Measurements from ENCODE around the gene MMP7.

MMP7 gene

DNA sequence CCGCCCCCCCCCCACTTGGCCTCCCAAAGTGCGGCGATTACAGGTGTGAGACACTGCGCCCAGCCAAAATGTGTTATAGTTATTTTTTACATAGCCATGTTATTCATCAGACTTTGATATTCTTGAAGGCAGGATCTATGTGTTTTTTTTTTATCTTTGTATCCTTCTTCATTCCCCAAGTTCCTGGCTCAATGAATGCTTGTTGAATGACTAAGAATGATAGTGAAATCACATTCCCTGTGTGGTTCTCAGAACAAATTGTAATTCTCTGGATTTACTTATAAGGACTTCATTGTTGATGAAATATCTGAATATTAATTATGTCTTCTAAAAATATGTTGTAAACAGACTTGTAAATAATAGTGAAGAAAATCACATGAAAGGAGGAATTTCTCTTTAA is 33.5 kb downstream of the MMP7 start:
- Histone ChIP-seq H2AFZ (ENCODE audit: low read length) (no peak overlapping the region), H3K9me3 (ENCODE audit: low read length) (no peaks in the 10 kb centered on the region), H3K27ac (ENCODE audit: low read depth, low read length, poor library complexity, severe bottlenecking) (no peak overlapping the region), H3K4me1 (ENCODE audit: insufficient read depth, low read length, severe bottlenecking) (peaks cover 28% of the 10 kb centered on the region), H3K27me3 (ENCODE audit: insufficient read depth, low read length) (no peaks in the 10 kb centered on the region), H4K20me1 (ENCODE audit: insufficient read depth, low read length) (no peaks in the 10 kb centered on the region), H3K36me3 (ENCODE audit: insufficient read depth, low read length) (no peaks in the 10 kb centered on the region), H3K4me3 (ENCODE audit: low read depth, low read length, poor library complexity, severe bottlenecking) (no peak overlapping the region), H3K4me2 (ENCODE audit: low read length) (no peak overlapping the region), H3K9me2 (ENCODE audit: low read depth, low read length) (no peaks in the 10 kb centered on the region), H3F3A (ENCODE audit: insufficient read depth, low read length) (no peaks in the 10 kb centered on the region), H3K79me2 (ENCODE audit: insufficient read depth, low read length) (no peaks in the 10 kb centered on the region), H3K9ac (ENCODE audit: low read length) (no peak overlapping the region)
- TF ChIP-seq EZH2 (IDR thresholded peaks at IDR 0.05; ENCODE audit: borderline replicate concordance, low read length) = no peak
- TF ChIP-seq, protein P1, sequence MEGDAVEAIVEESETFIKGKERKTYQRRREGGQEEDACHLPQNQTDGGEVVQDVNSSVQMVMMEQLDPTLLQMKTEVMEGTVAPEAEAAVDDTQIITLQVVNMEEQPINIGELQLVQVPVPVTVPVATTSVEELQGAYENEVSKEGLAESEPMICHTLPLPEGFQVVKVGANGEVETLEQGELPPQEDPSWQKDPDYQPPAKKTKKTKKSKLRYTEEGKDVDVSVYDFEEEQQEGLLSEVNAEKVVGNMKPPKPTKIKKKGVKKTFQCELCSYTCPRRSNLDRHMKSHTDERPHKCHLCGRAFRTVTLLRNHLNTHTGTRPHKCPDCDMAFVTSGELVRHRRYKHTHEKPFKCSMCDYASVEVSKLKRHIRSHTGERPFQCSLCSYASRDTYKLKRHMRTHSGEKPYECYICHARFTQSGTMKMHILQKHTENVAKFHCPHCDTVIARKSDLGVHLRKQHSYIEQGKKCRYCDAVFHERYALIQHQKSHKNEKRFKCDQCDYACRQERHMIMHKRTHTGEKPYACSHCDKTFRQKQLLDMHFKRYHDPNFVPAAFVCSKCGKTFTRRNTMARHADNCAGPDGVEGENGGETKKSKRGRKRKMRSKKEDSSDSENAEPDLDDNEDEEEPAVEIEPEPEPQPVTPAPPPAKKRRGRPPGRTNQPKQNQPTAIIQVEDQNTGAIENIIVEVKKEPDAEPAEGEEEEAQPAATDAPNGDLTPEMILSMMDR (IDR thresholded peaks at IDR 0.05; ENCODE audit: low read length) = no peak

GRCh38 chr11:102495161-102496042 is 35.1 kb downstream of the MMP7 start:
- peak overlapping the region; percentile 84 for H3K27ac ChIP-seq (ENCODE audit: low read depth, low read length, poor library complexity, severe bottlenecking)
- no peaks in the 10 kb centered on the region for H3K36me3 ChIP-seq (ENCODE audit: insufficient read depth, low read length)
- H4K20me1 ChIP-seq (ENCODE audit: insufficient read depth, low read length) = no peaks in the 10 kb centered on the region
- H3K9me3 ChIP-seq (ENCODE audit: low read length) = no peaks in the 10 kb centered on the region
- no peak for TF ChIP-seq EZH2 (IDR thresholded peaks at IDR 0.05; ENCODE audit: borderline replicate concordance, low read length)
- TF ChIP-seq, protein P1 (IDR thresholded peaks at IDR 0.05; ENCODE audit: low read length) = peak; percentile 80
- H3K4me2 ChIP-seq (ENCODE audit: low read length) = peak overlapping the region; percentile 69
- H3K4me3 ChIP-seq (ENCODE audit: low read depth, low read length, poor library complexity, severe bottlenecking) = peak overlapping the region; percentile 41
- no peaks in the 10 kb centered on the region for H3F3A ChIP-seq (ENCODE audit: insufficient read depth, low read length)
- H3K79me2 ChIP-seq (ENCODE audit: insufficient read depth, low read length) = no peaks in the 10 kb centered on the region
- H3K9me2 ChIP-seq (ENCODE audit: low read depth, low read length) = no peaks in the 10 kb centered on the region
- H3K4me1 ChIP-seq (ENCODE audit: insufficient read depth, low read length, severe bottlenecking) = peaks cover 28% of the 10 kb centered on the region
- peak overlapping the region; percentile 45 for H3K9ac ChIP-seq (ENCODE audit: low read length)
- no peaks in the 10 kb centered on the region for H3K27me3 ChIP-seq (ENCODE audit: insufficient read depth, low read length)
- H2AFZ ChIP-seq (ENCODE audit: low read length) = peak overlapping the region; percentile 51

- Histone ChIP-seq H3K27me3 (ENCODE audit: insufficient read depth, low read length) (no peaks in the 10 kb centered on the region), H3K79me2 (ENCODE audit: insufficient read depth, low read length) (no peaks in the 10 kb centered on the region), H3K27ac (ENCODE audit: low read depth, low read length, poor library complexity, severe bottlenecking) (peak overlapping the region; percentile 84), H3K36me3 (ENCODE audit: insufficient read depth, low read length) (no peaks in the 10 kb centered on the region), H3F3A (ENCODE audit: insufficient read depth, low read length) (no peaks in the 10 kb centered on the region), H3K4me2 (ENCODE audit: low read length) (peak overlapping the region; percentile 69; the same call in 1 of the 2 replicates), H4K20me1 (ENCODE audit: insufficient read depth, low read length) (no peaks in the 10 kb centered on the region), H3K9me2 (ENCODE audit: low read depth, low read length) (no peaks in the 10 kb centered on the region), H3K4me3 (ENCODE audit: low read depth, low read length, poor library complexity, severe bottlenecking) (no peak overlapping the region), H2AFZ (ENCODE audit: low read length) (no peak overlapping the region), H3K9ac (ENCODE audit: low read length) (peak overlapping the region; percentile 45; the same call in 1 of the 2 replicates), H3K4me1 (ENCODE audit: insufficient read depth, low read length, severe bottlenecking) (peaks cover 38% of the 10 kb centered on the region), H3K9me3 (ENCODE audit: low read length) (no peaks in the 10 kb centered on the region)
- no peak for TF ChIP-seq EZH2 (IDR thresholded peaks at IDR 0.05; ENCODE audit: borderline replicate concordance, low read length)
- TF ChIP-seq, protein P1 (IDR thresholded peaks at IDR 0.05; ENCODE audit: low read length) = no peak
These were observed 36.3 kb downstream of the MMP7 start for GRCh38 chr11:102494216-102494615.
